ENCODE data around the gene DDX21.
"Not testable (repeated sequence)": the region's sequence is repeated elsewhere in the genome, so short reads cannot be mapped to it uniquely, and the experiment has no call there.

Gene DDX21

DNA sequence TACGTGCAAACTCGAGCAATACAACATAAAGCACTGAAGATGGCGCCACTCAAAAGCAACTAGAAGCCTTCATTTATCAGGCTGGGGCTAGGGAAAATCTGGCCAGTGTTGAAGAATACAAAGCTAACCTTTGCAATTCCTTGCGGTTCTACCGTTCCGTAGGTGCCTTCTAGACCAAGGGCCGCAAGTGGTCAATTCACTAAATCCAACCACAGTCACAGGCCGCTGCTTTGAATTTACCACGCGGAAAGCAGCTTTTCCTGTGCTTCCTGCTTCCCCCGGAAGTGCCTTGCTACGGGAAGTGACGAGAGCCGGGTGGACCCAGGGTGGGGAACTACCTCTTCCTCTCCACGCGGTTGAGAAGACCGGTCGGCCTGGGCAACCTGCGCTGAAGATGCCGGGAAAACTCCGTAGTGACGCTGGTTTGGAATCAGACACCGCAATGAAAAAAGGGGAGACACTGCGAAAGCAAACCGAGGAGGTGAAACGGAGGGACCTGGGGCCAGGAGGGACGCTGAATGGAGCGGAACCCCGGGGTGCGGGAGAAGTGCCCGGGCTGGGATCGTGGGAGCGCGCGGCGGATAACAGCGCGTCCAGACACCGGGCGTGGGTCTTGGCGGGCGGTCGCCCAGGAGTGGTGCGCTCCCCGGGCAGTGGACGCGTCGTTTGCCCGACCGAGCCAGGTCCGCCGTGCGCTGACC is at the start of gene DDX21:
Gene DDX21, plus strand, starts transcription at position 339 of the 701 bp plus-strand sequence. Its CDS starts 56 bp downstream, at position 395.
- DNase-seq = peak; percentile 95

DNA sequence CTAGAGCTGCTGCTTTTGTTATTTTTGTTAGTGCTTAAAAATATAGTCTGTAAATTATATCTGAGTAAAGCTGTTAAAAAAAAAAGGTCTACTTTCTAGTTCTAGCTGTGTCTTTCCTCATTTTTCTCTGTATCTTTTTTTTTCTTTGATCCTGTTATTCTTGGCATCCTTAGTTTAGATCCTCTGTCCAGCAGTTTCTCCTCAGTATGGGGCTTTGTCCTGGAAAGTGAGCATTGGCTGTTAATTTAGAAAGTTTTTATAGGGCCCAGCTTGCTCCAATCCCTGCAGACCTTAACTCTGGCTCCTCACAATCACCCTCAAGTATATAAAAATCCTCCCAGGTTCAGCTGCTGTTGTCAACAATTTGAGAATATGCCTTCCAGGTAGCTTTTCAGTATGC is 31.4 kb upstream of the DDX21 start:
- no peak for DNase-seq

DNA sequence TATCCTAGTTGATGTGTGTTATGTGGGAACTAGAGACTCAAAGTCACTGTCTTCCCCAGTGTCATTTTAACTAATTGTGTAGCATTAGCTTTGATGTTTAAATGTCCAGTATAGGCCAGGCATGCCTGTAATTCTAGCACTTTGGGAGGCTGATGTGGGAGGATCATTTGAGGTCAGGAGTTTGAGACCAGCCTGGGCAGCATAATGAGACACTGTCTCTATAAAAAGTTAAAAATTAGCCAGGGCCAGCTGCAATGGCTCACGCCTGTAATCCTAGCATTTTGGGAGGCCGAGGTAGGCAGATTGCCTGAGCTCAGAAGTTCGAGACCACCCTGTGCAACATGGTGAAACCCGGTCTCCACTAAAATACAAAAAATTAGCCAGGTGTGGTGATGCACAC is 30.5 kb upstream of the DDX21 start:
- DNase-seq = no peak

DNA sequence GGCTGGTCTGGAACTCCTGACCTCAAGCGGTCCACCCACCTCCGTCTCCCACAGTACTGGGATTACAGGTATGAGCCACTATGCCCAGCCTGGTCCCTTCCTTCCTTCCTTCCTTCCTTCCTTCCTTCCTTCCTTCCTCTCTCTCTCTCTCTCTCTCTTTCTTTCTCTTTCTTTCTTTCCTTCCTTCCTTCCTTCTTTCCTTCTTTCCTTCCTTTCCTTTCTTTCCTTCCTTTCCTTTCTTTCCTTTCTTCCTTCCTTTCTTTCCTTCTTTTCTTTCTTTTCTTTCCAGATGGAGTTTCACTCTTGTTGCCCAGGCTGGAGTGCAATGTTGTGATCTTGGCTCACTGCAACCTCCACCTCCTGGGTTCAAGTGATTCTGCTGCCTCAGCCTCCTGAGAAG is 26.8 kb upstream of the DDX21 start:
- DNase-seq = not testable (repeated sequence)

DNA sequence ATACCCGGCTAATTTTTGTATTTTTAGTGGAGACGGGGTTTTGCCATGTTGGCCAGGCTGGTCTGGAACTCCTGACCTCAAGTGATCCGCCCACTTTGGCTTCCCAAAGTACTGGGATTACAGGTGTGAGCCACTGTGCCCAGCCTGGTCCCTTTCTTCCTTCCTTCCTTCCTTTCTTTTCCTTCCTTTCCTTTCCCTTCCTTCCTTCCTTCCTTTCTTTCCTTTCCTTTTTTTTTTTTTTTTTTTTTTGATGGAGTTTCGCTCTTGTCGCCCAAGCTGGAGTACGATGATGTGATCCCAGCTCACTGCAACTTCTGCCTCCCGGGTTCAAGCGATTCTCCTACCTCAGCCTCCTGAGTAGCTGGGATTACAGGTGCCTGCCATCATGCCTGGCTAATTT is 26.1 kb upstream of the DDX21 start:
- not testable (repeated sequence) for DNase-seq

DNA sequence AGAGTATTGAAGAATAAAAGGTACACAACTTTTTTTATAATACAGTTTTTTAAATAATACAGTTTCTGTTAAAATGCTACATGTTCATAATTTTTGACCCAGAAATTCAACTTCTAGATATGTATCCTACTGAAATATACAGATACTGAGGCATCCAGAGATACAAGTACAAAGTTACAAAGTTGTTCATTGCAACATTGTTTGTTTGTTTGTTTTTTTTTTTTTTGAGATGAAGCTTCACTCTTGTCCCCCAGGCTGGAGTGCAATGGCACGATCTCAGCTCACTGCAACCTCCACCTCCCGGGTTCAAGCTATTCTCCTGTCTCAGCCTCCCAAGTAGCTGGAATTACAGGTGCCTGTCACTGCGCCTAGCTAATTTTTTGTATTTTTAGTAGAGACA is 23.1 kb upstream of the DDX21 start:
- not testable (repeated sequence) for DNase-seq

DNA sequence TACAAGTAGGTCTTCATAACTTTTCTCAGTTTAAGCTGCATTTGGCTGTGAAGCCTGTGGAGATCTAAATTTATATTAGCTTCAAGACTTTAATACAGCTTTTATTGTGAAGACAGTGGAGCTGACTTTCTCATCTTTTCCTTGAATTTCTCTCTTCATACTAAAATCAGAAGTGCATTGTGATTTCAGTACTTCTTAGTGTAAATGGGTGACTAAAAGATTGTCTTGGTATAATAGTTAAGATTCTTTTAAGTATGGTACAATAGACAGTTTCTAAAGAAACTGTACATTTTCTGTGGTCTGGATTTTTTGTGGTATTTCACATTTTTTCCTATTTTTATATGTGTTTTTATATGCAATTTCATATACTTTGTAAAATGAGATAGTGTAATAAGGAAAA is 21.0 kb upstream of the DDX21 start:
- DNase-seq = no peak

DNA sequence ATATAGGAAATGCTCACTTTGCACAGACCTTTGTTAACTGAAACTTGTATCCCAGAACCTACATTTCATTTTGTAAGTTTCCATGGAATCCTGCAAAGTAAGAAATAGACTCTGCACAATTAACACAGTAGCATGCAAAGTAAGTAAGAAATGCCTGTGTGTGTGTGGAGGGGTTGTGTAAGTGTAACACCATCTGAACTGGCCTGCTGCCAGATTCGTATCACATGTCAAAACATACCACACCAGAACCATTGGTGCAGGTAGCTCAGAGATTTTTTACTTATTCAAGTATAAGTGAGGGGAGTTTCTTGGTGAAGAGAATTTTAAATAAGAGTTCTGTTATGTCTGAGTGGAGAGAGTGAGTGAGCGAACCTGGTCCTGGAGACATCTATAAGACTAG is 17.9 kb upstream of the DDX21 start:
- DNase-seq = no peak

DNA sequence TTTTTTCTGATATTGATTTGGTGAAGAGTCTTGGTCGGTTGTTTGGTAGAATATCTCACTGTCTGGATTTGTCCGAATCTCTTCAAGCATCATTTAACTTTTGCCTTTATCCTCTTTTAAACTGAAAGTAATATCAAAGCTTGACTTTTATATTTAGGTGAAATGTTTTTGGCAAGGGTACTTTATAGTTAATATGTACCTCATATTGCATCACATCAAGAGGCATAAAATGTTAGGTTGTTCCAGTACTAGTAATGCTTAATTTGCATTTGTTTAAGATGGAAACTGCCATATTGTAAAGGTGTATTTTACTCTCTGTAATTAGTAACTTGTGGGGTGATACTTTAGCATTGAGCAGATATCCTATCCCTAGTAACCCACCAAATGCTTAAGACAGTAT is 17.1 kb upstream of the DDX21 start:
- DNase-seq = no peak

DNA sequence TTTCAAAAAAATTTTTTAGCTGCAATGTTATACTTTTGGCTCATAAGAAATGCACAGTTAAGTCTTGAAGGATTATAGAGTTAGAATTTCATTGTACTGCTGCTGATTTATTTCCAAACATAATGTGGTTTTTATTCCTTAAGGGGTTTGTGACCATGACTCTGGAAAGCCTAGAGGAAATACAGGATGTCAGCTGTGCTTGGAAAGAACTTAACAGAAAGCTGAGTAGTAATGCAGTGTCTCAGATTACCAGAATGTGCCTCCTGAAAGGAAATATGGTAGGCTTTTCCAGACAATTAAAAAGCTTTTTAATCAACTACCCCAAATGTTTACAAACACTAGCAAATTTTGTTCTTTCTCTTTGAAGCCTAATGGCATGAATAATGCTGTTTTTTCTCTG is 15.1 kb upstream of the DDX21 start:
- not testable (repeated sequence) for DNase-seq

DNA sequence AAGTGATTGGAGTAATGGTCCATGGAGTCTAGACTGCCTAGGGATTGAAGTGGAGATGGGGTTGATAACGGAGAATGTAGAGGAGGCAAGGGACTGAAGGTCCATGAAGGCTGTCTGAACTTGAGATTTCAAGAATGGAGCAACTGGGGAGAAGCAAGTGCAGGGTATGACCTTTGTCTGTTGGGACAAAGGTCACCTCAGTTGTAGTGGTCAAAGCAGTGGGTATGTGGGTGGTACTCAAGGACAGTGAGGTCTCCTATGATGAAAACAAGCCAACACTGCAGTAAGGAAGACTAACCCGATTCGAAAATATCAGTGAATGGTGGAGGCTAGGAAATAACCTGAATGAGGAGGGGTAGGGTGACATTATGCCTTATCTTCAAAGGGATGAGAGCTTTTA is 5.4 kb upstream of the DDX21 start:
- no peak for DNase-seq

DNA sequence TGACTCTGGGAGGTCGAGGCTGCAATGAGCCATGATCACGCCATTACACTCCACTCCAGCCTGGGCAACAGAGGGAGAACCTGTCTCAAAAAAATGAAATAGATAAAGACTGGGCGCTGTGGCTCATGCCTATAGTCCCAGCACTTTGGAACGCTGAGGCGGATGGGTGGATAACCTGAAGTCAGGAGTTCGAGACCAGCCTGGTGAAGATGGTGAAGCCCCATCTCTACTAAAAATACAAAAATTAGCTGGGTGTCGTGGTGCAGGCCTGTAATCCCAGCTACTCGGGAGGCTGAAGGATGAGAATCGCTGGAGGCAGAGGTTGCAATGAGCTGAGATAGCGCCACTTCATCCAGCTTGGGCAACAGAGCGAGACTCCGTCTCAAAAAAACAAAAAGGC is 1.1 kb upstream of the DDX21 start:
- no peak for DNase-seq

DNA sequence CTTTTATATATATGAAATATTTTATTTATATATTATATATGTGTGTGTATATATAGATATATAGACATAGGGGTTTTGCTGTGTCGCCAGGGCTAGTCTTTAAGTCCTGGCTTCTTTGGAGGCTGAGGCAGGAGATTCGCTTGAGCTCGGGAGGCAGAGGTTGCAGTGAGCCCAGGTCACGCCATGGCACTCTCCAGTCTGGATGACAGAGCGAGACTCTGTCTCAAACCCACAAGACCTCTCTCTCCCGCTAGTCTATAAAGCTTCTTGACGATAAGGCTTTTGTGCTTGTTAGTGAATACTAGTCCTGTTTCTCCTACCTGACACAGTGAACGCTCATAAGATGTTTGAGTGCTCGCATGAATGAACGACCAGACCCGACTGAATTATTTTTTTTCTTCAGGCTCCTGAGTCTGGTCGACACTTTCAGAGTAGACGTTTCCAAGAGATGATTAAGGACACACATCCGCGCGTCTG is 577 bp upstream of the DDX21 start:
- DNase-seq = no peak

DNA sequence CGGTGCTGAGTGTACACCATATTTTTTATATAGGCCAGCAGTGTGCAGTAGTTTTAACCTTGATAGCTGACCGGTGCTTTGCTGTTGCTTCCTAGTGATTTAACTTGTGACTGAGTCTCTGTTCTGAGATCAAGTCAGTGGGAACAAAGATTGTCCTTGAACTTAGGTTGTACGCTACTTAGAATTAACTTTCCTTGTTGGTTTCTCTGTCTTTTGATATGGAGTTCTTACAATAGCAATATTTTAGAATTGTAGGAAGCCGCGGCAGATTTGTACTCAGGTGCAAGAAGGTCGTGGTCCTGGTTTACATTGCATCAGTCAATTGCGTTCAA is 1.3 kb downstream of the DDX21 start:
- no peak for DNase-seq

DNA sequence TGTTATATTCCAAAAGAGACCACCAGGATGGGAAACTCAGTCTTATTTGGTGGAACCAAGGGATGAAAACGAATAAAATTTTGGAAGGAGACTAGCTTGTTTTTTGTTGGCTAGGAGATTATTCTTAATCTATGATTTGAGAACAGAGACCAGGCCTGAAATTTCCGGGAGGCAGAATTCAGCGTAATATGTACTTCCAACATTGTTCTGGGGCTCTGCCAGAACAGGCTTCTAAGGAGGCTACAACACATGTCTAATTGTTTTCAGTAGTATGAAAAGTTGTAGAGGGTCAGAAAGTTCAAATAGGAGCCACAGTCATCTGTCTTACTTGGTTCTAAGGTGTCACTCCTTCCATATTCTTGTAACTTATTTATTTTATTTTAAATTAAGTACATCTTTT is 1.7 kb downstream of the DDX21 start:
- DNase-seq = no peak

DNA sequence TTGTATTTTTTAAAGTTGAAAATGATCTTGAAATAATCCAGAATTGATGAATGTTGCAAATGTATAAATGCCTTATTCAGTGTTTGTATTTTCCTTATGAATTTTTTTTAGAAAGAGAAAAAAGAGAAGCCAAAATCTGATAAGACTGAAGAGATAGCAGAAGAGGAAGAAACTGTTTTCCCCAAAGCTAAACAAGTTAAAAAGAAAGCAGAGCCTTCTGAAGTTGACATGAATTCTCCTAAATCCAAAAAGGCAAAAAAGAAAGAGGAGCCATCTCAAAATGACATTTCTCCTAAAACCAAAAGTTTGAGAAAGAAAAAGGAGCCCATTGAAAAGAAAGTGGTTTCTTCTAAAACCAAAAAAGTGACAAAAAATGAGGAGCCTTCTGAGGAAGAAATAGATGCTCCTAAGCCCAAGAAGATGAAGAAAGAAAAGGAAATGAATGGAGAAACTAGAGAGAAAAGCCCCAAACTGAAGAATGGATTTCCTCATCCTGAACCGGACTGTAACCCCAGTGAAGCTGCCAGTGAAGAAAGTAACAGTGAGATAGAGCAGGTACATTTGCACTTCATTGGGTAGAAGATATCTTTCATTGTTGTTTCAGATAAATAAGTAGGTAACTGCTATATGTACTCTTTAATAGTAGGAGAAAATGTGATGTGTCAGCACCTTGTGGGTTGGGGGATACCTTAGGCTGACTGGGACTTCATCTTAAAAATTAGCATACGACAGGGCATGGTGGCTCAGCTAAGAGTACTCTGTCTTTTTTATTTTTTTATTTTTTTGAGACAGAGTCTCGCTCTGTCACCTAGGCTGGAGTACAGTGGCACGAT is 3.9 kb downstream of the DDX21 start:
- DNase-seq = no peak

DNA sequence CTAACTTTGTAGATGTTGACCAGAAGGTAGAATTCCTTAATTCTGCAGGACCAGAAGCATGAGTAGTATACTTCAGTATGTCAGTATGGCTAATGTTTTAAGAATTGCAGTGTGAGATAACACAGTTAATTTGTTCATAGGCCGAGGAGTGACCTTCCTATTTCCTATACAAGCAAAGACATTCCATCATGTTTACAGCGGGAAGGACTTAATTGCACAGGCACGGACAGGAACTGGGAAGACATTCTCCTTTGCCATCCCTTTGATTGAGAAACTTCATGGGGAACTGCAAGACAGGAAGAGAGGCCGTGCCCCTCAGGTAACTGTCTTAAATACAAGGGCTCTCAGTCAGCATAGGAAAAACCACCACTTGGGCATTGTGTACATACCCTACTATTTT is 7.2 kb downstream of the DDX21 start:
- no peak for DNase-seq

DNA sequence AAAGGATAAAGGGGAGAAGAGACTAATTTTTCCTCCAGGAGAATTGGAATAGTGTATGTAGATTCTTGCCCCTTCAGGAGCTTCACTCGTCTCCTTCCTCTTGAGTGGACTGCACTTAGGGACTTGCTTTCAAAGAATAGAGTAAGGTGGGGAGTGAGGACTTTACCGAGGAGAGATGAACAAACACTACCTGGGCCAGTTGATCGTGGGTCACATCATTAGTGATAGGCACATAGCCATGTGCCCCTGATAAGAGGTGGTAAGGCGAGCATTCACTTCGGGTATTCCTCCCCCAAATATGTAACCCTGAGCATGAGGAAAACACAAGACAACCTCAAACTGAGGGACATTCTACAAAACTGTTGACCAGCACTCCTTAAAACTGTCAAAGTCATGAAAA is 18.0 kb downstream of the DDX21 start:
- DNase-seq = no peak

DNA sequence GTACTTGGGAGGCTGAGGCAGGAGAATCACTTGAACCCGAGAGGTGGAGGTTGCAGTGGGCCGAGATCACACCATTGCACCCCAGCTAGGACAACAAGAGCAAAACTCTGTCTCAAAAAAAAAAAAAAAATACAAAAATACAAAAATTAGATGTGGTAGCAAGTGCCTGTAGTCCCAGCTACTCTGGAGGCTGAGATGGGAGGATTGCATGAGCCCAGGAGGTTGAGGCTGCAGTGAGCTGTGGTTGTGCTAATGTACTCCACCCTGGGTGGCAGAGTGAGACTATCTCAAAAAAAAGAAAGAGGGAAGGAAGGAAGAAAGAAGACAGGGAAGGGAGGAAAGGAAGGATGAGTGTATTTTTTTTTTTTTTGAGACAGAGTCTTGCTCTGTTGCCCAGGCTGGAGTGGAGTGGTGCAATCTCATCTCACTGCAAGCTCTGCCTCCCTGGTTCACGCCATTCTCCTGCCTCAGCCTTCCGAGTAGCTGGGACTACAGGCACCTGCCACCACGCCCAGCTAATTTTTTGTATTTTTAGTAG is 20.0 kb downstream of the DDX21 start:
- not testable (repeated sequence) for DNase-seq

DNA sequence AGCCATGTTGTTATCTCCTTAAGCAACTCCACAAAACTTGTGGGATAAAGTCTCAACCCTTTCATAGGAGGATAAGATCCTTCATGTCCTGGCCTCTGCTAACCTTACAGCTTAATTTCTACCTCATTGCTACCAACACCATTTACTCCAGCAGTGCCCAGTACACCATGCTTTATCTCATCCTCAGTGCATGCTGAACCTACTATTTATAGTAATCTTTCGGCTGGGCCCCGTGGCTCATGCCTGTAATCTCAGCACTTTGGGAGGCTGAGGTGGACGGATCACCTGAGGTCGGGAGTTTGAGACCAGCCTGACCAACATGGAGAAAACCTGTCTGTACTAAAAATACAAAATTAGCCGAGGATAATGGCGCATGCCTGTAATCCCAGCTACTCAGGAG is 23.8 kb downstream of the DDX21 start:
- not testable (repeated sequence) for DNase-seq

DNA sequence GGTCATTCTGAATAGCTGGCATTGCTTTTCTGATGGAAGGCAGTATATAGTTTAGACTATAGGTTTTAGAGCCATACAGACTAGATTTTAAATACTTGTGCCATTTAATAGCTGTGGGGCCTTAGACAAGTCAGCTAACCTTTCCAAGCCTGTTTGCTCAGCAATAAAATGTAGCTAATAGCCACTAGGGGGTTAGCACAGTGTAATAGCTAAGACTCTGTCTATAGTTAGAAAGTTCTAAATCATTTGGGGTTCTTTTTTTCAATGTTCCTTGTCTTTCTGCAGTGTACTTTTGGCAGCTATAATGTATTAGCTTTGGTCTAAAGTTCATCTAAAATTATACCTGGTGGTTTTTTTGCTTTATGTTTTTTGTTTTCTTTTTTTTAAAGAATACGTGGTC is 25.1 kb downstream of the DDX21 start:
- no peak for DNase-seq

DNA sequence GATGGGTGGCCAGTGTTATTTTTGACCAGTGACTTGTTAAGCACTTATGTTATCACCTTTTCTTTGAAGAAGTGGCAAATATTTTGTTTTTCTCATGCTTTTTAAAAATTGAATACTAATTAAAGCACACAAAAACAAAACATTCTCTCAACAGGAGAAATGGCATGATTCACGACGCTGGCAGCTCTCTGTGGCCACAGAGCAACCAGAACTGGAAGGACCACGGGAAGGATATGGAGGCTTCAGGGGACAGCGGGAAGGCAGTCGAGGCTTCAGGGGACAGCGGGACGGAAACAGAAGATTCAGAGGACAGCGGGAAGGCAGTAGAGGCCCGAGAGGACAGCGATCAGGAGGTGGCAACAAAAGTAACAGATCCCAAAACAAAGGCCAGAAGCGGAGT is 26.4 kb downstream of the DDX21 start:
- DNase-seq = no peak

DNA sequence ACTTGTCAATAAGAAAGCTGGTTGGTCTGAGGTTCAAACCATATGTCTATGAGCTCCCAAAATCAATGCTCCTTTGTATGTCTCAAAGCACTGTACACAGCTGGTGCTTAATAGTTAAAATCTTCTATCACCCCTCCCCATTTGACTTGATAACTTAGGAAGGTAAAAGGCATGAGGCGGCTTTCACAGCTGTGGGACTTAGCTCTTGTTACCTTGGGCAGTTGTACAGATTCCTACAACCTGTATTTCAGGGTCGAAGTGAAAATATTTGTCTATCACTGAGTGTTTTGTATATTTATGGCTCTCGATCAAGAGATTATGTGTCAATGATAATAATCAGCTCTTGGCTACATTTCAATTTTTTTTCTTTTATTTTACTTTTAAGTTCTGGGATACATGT is 31.6 kb downstream of the DDX21 start:
- no peak for DNase-seq

Measured in NCI-H226 (cell line).